Activated CD4-positive, alpha-beta T cell treated with anti-CD3 and anti-CD28 coated beads, Interleukin-2, amount 10 ng/mL, durations not matched to agents 7 days and 5 days (primary cell): ENCODE data around the gene PLP1. TPM values are rescaled to one million over a fixed set of nuclear protein-coding genes. Genes with fewer than 3 reads are reported as not detected.
"Not testable (repeated sequence)": the region's sequence is repeated elsewhere in the genome, so short reads cannot be mapped to it uniquely, and the experiment has no call there.

Source experiments
- CTCF ChIA-PET: fragments of 350-600 bp; sonication (Branson Sonifier 250); formaldehyde crosslinking; loops from one replicate; lab custom pipeline; 2021; ENCODE audit warnings: antibody characterized with exemption; lab: Charles Lee
- POLR2A ChIA-PET: fragments of 350-600 bp; sonication (Branson Sonifier 250); formaldehyde crosslinking; loops from one replicate; lab custom pipeline; 2021; ENCODE audit warnings: antibody characterized with exemption; lab: Charles Lee
- DNase-seq: peaks from one replicate; pipeline ENCODE4 v3.0.0-alpha.2; 2020
- H3K27ac Mint-ChIP-seq: one replicate; pipeline ENCODE4 v1.8.0; 2021; ENCODE audit warnings: mild to moderate bottlenecking, moderate library complexity, mixed read lengths
- H3K27me3 Mint-ChIP-seq: one replicate; pipeline ENCODE4 v1.8.0; 2021; ENCODE audit warnings: mixed read lengths
- H3K36me3 Mint-ChIP-seq: one replicate; pipeline ENCODE4 v1.8.0; 2021; ENCODE audit warnings: low read depth, mixed read lengths
- H3K4me1 Mint-ChIP-seq: one replicate; pipeline ENCODE4 v1.8.0; 2021; ENCODE audit warnings: mixed read lengths
- H3K4me3 Mint-ChIP-seq: one replicate; pipeline ENCODE4 v1.8.0; 2021; ENCODE audit warnings: mild to moderate bottlenecking, moderate library complexity, mixed read lengths
- H3K9me3 Mint-ChIP-seq: one replicate; pipeline ENCODE4 v1.8.0; 2021; ENCODE audit warnings: mixed read lengths
- total RNA-seq, 2 experiments: library from RNA; stranded (reverse); gene quantifications; one replicate each; pipeline ENCODE4 v1.2.3, GENCODE V29; 2021

Gene PLP1
- total RNA-seq, 2 experiments from 2014 or later, result not detected

GRCh38 chrX:103818842-103819619 is 42.4 kb downstream of the PLP1 start:
- no peak for DNase-seq
- H3K4me1 Mint-ChIP-seq, result no peaks in the 10 kb centered on the region
- H3K9me3 Mint-ChIP-seq, result no peaks in the 10 kb centered on the region
- no peak overlapping the region for H3K4me3 Mint-ChIP-seq
- H3K27me3 Mint-ChIP-seq, result peaks cover 17% of the 10 kb centered on the region
- H3K36me3 Mint-ChIP-seq, result no peaks in the 10 kb centered on the region
- POLR2A ChIA-PET, result no interaction called here
- CTCF ChIA-PET, result interaction anchor here (0.9 to 1.2 kb wide), 2 partner anchors 11 to 13 kb away, joined by 3 read pairs; partner anchors contain the start of gene RAB9B
- no peak overlapping the region for H3K27ac Mint-ChIP-seq

GRCh38 chrX:103820802-103821201 is 44.2 kb downstream of the PLP1 start:
- CTCF ChIA-PET, H3K36me3 Mint-ChIP-seq, POLR2A ChIA-PET, H3K9me3 Mint-ChIP-seq, DNase-seq, H3K27ac Mint-ChIP-seq, H3K27me3 Mint-ChIP-seq, H3K4me3 Mint-ChIP-seq, H3K4me1 Mint-ChIP-seq: not testable (repeated sequence)

GRCh38 chrX:103823591-103823990 is 47.0 kb downstream of the PLP1 start:
- H3K9me3 Mint-ChIP-seq, result no peaks in the 10 kb centered on the region
- DNase-seq, result no peak
- POLR2A ChIA-PET, result no interaction called here
- H3K4me1 Mint-ChIP-seq, result peaks cover 6% of the 10 kb centered on the region
- CTCF ChIA-PET, result no interaction called here
- no peak overlapping the region for H3K27ac Mint-ChIP-seq
- H3K4me3 Mint-ChIP-seq, result no peak overlapping the region
- no peaks in the 10 kb centered on the region for H3K27me3 Mint-ChIP-seq
- no peaks in the 10 kb centered on the region for H3K36me3 Mint-ChIP-seq

GRCh38 chrX:103825881-103826280 is 49.2 kb downstream of the PLP1 start:
- no peak for DNase-seq
- H3K9me3 Mint-ChIP-seq, result no peaks in the 10 kb centered on the region
- H3K27ac Mint-ChIP-seq, result no peak overlapping the region
- POLR2A ChIA-PET, result no interaction called here
- H3K4me3 Mint-ChIP-seq, result no peak overlapping the region
- peaks cover 6% of the 10 kb centered on the region for H3K4me1 Mint-ChIP-seq
- H3K27me3 Mint-ChIP-seq, result no peaks in the 10 kb centered on the region
- H3K36me3 Mint-ChIP-seq, result no peaks in the 10 kb centered on the region
- CTCF ChIA-PET, result no interaction called here

- H3K4me3 Mint-ChIP-seq, result no peak overlapping the region
- H3K9me3 Mint-ChIP-seq, result no peaks in the 10 kb centered on the region
- CTCF ChIA-PET, result no interaction called here
- no peaks in the 10 kb centered on the region for H3K36me3 Mint-ChIP-seq
- POLR2A ChIA-PET, result no interaction called here
- no peaks in the 10 kb centered on the region for H3K27me3 Mint-ChIP-seq
- DNase-seq, result no peak
- H3K4me1 Mint-ChIP-seq, result peaks cover 9% of the 10 kb centered on the region
- H3K27ac Mint-ChIP-seq, result no peak overlapping the region
Measured at GRCh38 chrX:103828529-103828928, 51.9 kb downstream of the PLP1 start.

- Mint-ChIP-seq H3K9me3 (no peaks in the 10 kb centered on the region), H3K4me1 (peaks cover 8% of the 10 kb centered on the region), H3K27me3 (peaks cover 8% of the 10 kb centered on the region), H3K4me3 (no peak overlapping the region), H3K27ac (no peak overlapping the region), H3K36me3 (no peaks in the 10 kb centered on the region)
- ChIA-PET CTCF (no interaction called here), POLR2A (no interaction called here)
- DNase-seq, result no peak
Measured at GRCh38 chrX:103830848-103831247, 54.2 kb downstream of the PLP1 start.

- Mint-ChIP-seq H3K36me3 (no peaks in the 10 kb centered on the region), H3K4me1 (peaks cover 3% of the 10 kb centered on the region), H3K9me3 (no peaks in the 10 kb centered on the region), H3K27me3 (peaks cover 8% of the 10 kb centered on the region), H3K4me3 (peak overlapping the region; percentile 71), H3K27ac (no peak overlapping the region)
- DNase-seq, result peak; percentile 53
- ChIA-PET CTCF (interaction anchor here (0.5 to 1.1 kb wide), 3 partner anchors 12 to 324 kb away, joined by 3 read pairs; no protein-coding TSS in a partner anchor), POLR2A (no interaction called here)
Measured at GRCh38 chrX:103831342-103831802, 54.7 kb downstream of the PLP1 start.

- CTCF ChIA-PET, result interaction anchor here (0.5 to 1.1 kb wide), 3 partner anchors 12 to 324 kb away, joined by 3 read pairs; no protein-coding TSS in a partner anchor
Measured at GRCh38 chrX:103831803-103832544, 55.3 kb downstream of the PLP1 start, which contains the start of gene RAB9B. Gene RAB9B (minus strand): TSS chrX:103832257. CDS start chrX:103825784, 6,473 bp downstream.

GRCh38 chrX:103839404-103839803 is 62.8 kb downstream of the PLP1 start:
- no peaks in the 10 kb centered on the region for H3K9me3 Mint-ChIP-seq
- ChIA-PET CTCF (interaction anchor here (1.2 kb wide), 1 partner anchor 114 kb away, joined by 3 read pairs; no protein-coding TSS in a partner anchor), POLR2A (no interaction called here)
- no peaks in the 10 kb centered on the region for H3K4me1 Mint-ChIP-seq
- no peak overlapping the region for H3K4me3 Mint-ChIP-seq
- no peak for DNase-seq
- H3K27ac Mint-ChIP-seq, result no peak overlapping the region
- peaks cover 5% of the 10 kb centered on the region for H3K27me3 Mint-ChIP-seq
- H3K36me3 Mint-ChIP-seq, result no peaks in the 10 kb centered on the region

More at GRCh38 chrX:103831803-103832544, 55.3 kb downstream of the PLP1 start, which contains the start of gene RAB9B:
- H3K4me3 Mint-ChIP-seq, result peak within 1 kb of the TSS; percentile 73
- POLR2A ChIA-PET, result no interaction called here
- H3K4me1 Mint-ChIP-seq, result peaks cover 3% of the 10 kb centered on the region
- H3K36me3 Mint-ChIP-seq, result no peaks in the 10 kb centered on the region
- peaks cover 8% of the 10 kb centered on the region for H3K27me3 Mint-ChIP-seq
- no peaks in the 10 kb centered on the region for H3K9me3 Mint-ChIP-seq
- DNase-seq, result peak; percentile 5
- no peak within 1 kb of the TSS for H3K27ac Mint-ChIP-seq

Other genes with a start within 250 kb of the PLP1 start
- 1 to 10 TPM; 4.9 to 5.1 TPM for gene TCEAL4, start 191.3 kb upstream of the PLP1 start, total RNA-seq
- gene TCEAL3, start 168.9 kb upstream of the PLP1 start, total RNA-seq, result 1 to 10 TPM; 2.1 to 4.0 TPM
- 1 to 10 TPM; 5.7 to 6.2 TPM for gene TCEAL1, start 147.9 kb upstream of the PLP1 start, total RNA-seq
- 100 to 1,000 TPM; 122 to 126 TPM for gene MORF4L2, start 90.1 kb upstream of the PLP1 start, total RNA-seq
- gene TMEM31, start 65.9 kb upstream of the PLP1 start, total RNA-seq, result not detected
- under 1 TPM; 0.40 to 0.48 TPM for gene RAB9B, start 55.4 kb downstream of the PLP1 start, total RNA-seq
- 1 to 10 TPM; 6.3 to 8.7 TPM for gene TMSB15B, start 185.8 kb downstream of the PLP1 start, total RNA-seq
- not detected for gene H2BW1, start 236.9 kb downstream of the PLP1 start, total RNA-seq